ENCODE data around the gene DUSP12.

GRCh38 chr1:161787355-161787754 lies 37.8 kb downstream of the DUSP12 start:
- TF ChIP-seq GATA2 (IDR thresholded peaks at IDR 0.05; ENCODE audit: low read depth, low read length): no peak
- no peak for TF ChIP-seq GATA3 (IDR thresholded peaks at IDR 0.05; ENCODE audit: low read depth, low read length)

Measured in SH-SY5Y (cell line).